Breast epithelium (tissue), 3 donors: ENCODE data around the gene TRA2B.

Source experiments
- CTCF ChIP-seq, 3 donors: fragments of 450-650 bp; IDR thresholded peaks; one replicate each; pipeline ENCODE4 v1.5.1; 2016 to 2017; ENCODE audit warnings: antibody characterized with exemption in 3 of 3, mild to moderate bottlenecking in 3 of 3, moderate library complexity in 3 of 3
- POLR2A ChIP-seq: fragments of 450-650 bp; IDR thresholded peaks from one replicate; pipeline ENCODE4 v1.6.1; 2016; ENCODE audit warnings: antibody characterized with exemption, mild to moderate bottlenecking, moderate library complexity

GRCh38 chr3:185943760-185944106 is 5.9 kb upstream of the TRA2B start:
- TF ChIP-seq CTCF (IDR thresholded peaks at IDR 0.05) (no peak), POLR2A (no peak)
